ENCODE results near the gene THBS3.
A peak's percentile ranks its signal among the peaks of the same experiment; 100 is the strongest.
"Not testable (repeated sequence)": the region's sequence is repeated elsewhere in the genome, so short reads cannot be mapped to it uniquely, and the experiment has no call there.

The THBS3 gene

GRCh38 chr1:155189926-155190325, 17.8 kb downstream of the THBS3 start:
- peaks cover 41% of the 10 kb centered on the region for H3K4me1 ChIP-seq (ENCODE audit: control insufficient read depth, insufficient read depth, low read length)
- not testable (repeated sequence) for H3K9ac ChIP-seq (ENCODE audit: low read length); H3K9me3 ChIP-seq (ENCODE audit: control insufficient read depth, low read length); H3K27me3 ChIP-seq (ENCODE audit: control insufficient read depth, insufficient read depth, low read length); H3K4me3 ChIP-seq (ENCODE audit: low read length)
- peaks cover 28% of the 10 kb centered on the region for H3K36me3 ChIP-seq (ENCODE audit: control insufficient read depth, insufficient read depth, low read length)

GRCh38 chr1:155188268-155188667, 19.4 kb downstream of the THBS3 start:
- peaks cover 28% of the 10 kb centered on the region for H3K36me3 ChIP-seq (ENCODE audit: control insufficient read depth, insufficient read depth, low read length)
- H3K4me3 ChIP-seq (ENCODE audit: low read length), result peak overlapping the region; percentile 52
- peak overlapping the region; percentile 88 for H3K9ac ChIP-seq (ENCODE audit: low read length)
- peaks cover 39% of the 10 kb centered on the region for H3K4me1 ChIP-seq (ENCODE audit: control insufficient read depth, insufficient read depth, low read length)
- H3K9me3 ChIP-seq (ENCODE audit: control insufficient read depth, low read length), result no peaks in the 10 kb centered on the region
- H3K27me3 ChIP-seq (ENCODE audit: control insufficient read depth, insufficient read depth, low read length), result no peaks in the 10 kb centered on the region

- Histone ChIP-seq H3K9ac (ENCODE audit: low read length) (peak overlapping the region; percentile 88), H3K4me1 (ENCODE audit: control insufficient read depth, insufficient read depth, low read length) (peaks cover 36% of the 10 kb centered on the region)
Measured at GRCh38 chr1:155187456-155187891, 20.2 kb downstream of the THBS3 start.

GRCh38 chr1:155186794-155187455, 20.8 kb downstream of the THBS3 start:
- H3K4me1 ChIP-seq (ENCODE audit: control insufficient read depth, insufficient read depth, low read length), result peaks cover 40% of the 10 kb centered on the region
- H3K27me3 ChIP-seq (ENCODE audit: control insufficient read depth, insufficient read depth, low read length), result no peaks in the 10 kb centered on the region
- peaks cover 28% of the 10 kb centered on the region for H3K36me3 ChIP-seq (ENCODE audit: control insufficient read depth, insufficient read depth, low read length)
- H3K9me3 ChIP-seq (ENCODE audit: control insufficient read depth, low read length), result no peaks in the 10 kb centered on the region
- H3K4me3 ChIP-seq (ENCODE audit: low read length), result peak overlapping the region; percentile 52
- H3K9ac ChIP-seq (ENCODE audit: low read length), result peak overlapping the region; percentile 88

More at GRCh38 chr1:155187456-155187891, 20.2 kb downstream of the THBS3 start:
- Histone ChIP-seq H3K4me3 (ENCODE audit: low read length) (peak overlapping the region; percentile 52), H3K27me3 (ENCODE audit: control insufficient read depth, insufficient read depth, low read length) (no peaks in the 10 kb centered on the region), H3K36me3 (ENCODE audit: control insufficient read depth, insufficient read depth, low read length) (peaks cover 28% of the 10 kb centered on the region), H3K9me3 (ENCODE audit: control insufficient read depth, low read length) (no peaks in the 10 kb centered on the region)

GRCh38 chr1:155186067-155186793, 21.5 kb downstream of the THBS3 start:
- H3K9ac ChIP-seq (ENCODE audit: low read length), result peak overlapping the region; percentile 88
- peak overlapping the region; percentile 52 for H3K4me3 ChIP-seq (ENCODE audit: low read length)
- H3K36me3 ChIP-seq (ENCODE audit: control insufficient read depth, insufficient read depth, low read length), result peaks cover 28% of the 10 kb centered on the region
- peaks cover 46% of the 10 kb centered on the region for H3K4me1 ChIP-seq (ENCODE audit: control insufficient read depth, insufficient read depth, low read length)
- no peaks in the 10 kb centered on the region for H3K9me3 ChIP-seq (ENCODE audit: control insufficient read depth, low read length)
- no peaks in the 10 kb centered on the region for H3K27me3 ChIP-seq (ENCODE audit: control insufficient read depth, insufficient read depth, low read length)

DNA sequence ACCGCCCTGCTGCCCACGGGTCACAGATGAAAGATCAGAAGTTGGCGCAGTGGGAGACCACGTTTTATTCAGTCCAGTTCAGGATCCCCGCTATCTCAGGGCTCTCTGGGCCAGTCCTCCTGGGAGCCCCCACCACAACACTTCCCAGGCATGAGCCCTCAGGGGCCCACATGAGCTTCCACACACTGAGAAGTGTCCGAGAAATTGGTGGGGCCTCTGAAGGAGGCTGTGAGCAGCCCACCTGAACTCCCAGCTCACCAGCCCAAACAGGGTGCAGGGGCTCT, 22.0 kb downstream of the THBS3 start:
- H3K9ac ChIP-seq (ENCODE audit: low read length), result peak overlapping the region; percentile 88
- H3K36me3 ChIP-seq (ENCODE audit: control insufficient read depth, insufficient read depth, low read length), result peaks cover 28% of the 10 kb centered on the region
- peaks cover 47% of the 10 kb centered on the region for H3K4me1 ChIP-seq (ENCODE audit: control insufficient read depth, insufficient read depth, low read length)
- peak overlapping the region; percentile 52 for H3K4me3 ChIP-seq (ENCODE audit: low read length)
- no peaks in the 10 kb centered on the region for H3K9me3 ChIP-seq (ENCODE audit: control insufficient read depth, low read length)
- H3K27me3 ChIP-seq (ENCODE audit: control insufficient read depth, insufficient read depth, low read length), result no peaks in the 10 kb centered on the region

DNA sequence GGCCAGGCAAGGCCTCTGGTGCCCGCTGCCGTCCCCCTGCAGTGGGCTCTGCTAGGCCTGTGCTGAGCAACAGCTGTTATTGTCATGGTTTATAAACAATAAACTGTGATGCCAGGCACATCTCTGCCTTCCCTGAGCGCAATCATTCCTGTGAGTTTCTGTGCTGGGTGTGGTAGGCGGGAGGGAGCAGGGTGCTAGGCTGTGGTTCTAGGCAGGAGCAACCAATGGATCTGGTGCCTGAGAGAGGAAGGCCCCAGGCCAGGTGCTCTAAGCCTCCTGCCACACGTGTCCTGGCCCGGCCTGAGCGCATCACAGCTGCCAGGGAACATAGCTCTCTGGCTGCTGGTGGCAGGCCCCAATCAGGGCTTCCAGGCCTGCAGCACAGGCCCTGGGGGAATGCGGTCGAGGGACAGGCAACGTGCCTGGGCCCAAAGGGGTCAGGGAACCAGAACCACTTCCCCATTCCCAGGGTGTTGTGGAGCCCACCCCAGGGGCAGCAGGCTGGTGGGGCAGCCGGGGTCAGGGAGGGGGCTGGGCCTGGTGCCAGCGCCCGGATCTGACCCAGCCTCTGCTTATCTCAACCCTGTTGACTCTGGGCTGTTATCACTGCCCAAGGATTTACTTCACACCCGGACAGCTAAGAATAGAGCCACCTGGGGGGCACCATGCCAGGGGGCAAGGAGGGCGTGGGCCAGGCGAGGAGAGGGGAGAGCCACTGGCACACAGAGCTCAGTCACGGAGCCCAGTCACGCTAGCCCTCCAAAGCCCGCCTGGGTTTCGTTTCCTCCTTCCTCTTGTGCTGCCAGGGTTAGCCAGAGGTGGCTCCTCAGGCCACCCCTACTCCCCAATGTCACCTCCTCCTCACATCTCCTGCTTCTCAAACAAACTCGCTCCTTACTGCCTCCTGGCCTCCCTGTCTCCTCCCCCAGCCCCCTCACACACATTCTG, 22.6 kb downstream of the THBS3 start:
- Histone ChIP-seq H3K9me3 (ENCODE audit: control insufficient read depth, low read length) (no peaks in the 10 kb centered on the region), H3K27me3 (ENCODE audit: control insufficient read depth, insufficient read depth, low read length) (no peaks in the 10 kb centered on the region), H3K4me3 (ENCODE audit: low read length) (no peak overlapping the region), H3K36me3 (ENCODE audit: control insufficient read depth, insufficient read depth, low read length) (peaks cover 28% of the 10 kb centered on the region), H3K9ac (ENCODE audit: low read length) (peak overlapping the region; percentile 88), H3K4me1 (ENCODE audit: control insufficient read depth, insufficient read depth, low read length) (peaks cover 47% of the 10 kb centered on the region)

GRCh38 chr1:155184351-155184811, 23.3 kb downstream of the THBS3 start:
- Histone ChIP-seq H3K9ac (ENCODE audit: low read length) (peak overlapping the region; percentile 88), H3K9me3 (ENCODE audit: control insufficient read depth, low read length) (no peaks in the 10 kb centered on the region), H3K27me3 (ENCODE audit: control insufficient read depth, insufficient read depth, low read length) (no peaks in the 10 kb centered on the region), H3K4me3 (ENCODE audit: low read length) (no peak overlapping the region), H3K36me3 (ENCODE audit: control insufficient read depth, insufficient read depth, low read length) (peaks cover 28% of the 10 kb centered on the region), H3K4me1 (ENCODE audit: control insufficient read depth, insufficient read depth, low read length) (peaks cover 54% of the 10 kb centered on the region)

DNA sequence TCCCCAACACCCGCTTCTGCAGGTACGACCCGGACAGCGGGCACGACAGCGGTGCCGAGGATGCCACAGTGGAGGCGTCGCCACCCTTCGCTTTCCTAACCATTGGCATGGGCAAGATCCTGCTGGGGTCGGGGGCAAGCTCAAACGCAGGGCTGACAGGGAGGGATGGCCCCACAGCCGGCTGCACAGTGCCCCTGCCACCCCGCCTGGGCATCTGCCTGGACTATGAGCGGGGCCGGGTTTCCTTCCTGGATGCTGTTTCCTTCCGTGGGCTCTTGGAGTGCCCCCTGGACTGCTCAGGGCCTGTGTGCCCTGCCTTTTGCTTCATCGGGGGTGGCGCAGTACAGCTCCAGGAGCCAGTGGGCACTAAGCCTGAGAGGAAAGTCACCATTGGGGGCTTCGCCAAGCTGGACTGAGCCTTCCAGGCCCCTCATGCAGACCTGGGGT, 23.9 kb downstream of the THBS3 start:
- H3K27me3 ChIP-seq (ENCODE audit: control insufficient read depth, insufficient read depth, low read length), result no peaks in the 10 kb centered on the region
- H3K9me3 ChIP-seq (ENCODE audit: control insufficient read depth, low read length), result no peaks in the 10 kb centered on the region
- H3K36me3 ChIP-seq (ENCODE audit: control insufficient read depth, insufficient read depth, low read length), result peaks cover 28% of the 10 kb centered on the region
- peak overlapping the region; percentile 88 for H3K9ac ChIP-seq (ENCODE audit: low read length)
- H3K4me3 ChIP-seq (ENCODE audit: low read length), result no peak overlapping the region
- peaks cover 60% of the 10 kb centered on the region for H3K4me1 ChIP-seq (ENCODE audit: control insufficient read depth, insufficient read depth, low read length)

- Histone ChIP-seq H3K9me3 (ENCODE audit: control insufficient read depth, low read length) (no peaks in the 10 kb centered on the region), H3K36me3 (ENCODE audit: control insufficient read depth, insufficient read depth, low read length) (peaks cover 16% of the 10 kb centered on the region), H3K4me3 (ENCODE audit: low read length) (no peak overlapping the region), H3K4me1 (ENCODE audit: control insufficient read depth, insufficient read depth, low read length) (peaks cover 73% of the 10 kb centered on the region), H3K27me3 (ENCODE audit: control insufficient read depth, insufficient read depth, low read length) (no peaks in the 10 kb centered on the region), H3K9ac (ENCODE audit: low read length) (no peak overlapping the region)
Measured at GRCh38 chr1:155182052-155182550, 25.6 kb downstream of the THBS3 start.

GRCh38 chr1:155181371-155182051, 26.2 kb downstream of the THBS3 start:
- no peak overlapping the region for H3K4me3 ChIP-seq (ENCODE audit: low read length)
- H3K9ac ChIP-seq (ENCODE audit: low read length), result no peak overlapping the region
- H3K36me3 ChIP-seq (ENCODE audit: control insufficient read depth, insufficient read depth, low read length), result peaks cover 10% of the 10 kb centered on the region
- H3K4me1 ChIP-seq (ENCODE audit: control insufficient read depth, insufficient read depth, low read length), result peaks cover 71% of the 10 kb centered on the region
- no peaks in the 10 kb centered on the region for H3K9me3 ChIP-seq (ENCODE audit: control insufficient read depth, low read length)
- H3K27me3 ChIP-seq (ENCODE audit: control insufficient read depth, insufficient read depth, low read length), result no peaks in the 10 kb centered on the region

All from mucosa of stomach (tissue), 1 donor.